Chondrocyte (in vitro differentiated cells): ENCODE results near the gene PAFAH2. TPM values are rescaled to one million over a fixed set of nuclear protein-coding genes. Genes with fewer than 3 reads are reported as not detected.

ENCODE experiments used
- DNase-seq: peaks from one replicate; pipeline ENCODE4 v3.0.0; 2021; ENCODE audit warnings: mixed read lengths, low spot score
- H3K27ac Mint-ChIP-seq: one replicate; pipeline ENCODE4 v1.8.0; 2021; ENCODE audit warnings: mild to moderate bottlenecking, moderate library complexity, mixed read lengths; ENCODE audit not compliant: unreplicated experiment
- H3K27me3 Mint-ChIP-seq: 2 replicates; pipeline ENCODE4 v1.8.0; 2021; ENCODE audit warnings: low read depth, mixed read lengths
- H3K36me3 Mint-ChIP-seq: 2 replicates; pipeline ENCODE4 v1.8.0; 2021; ENCODE audit warnings: low read depth, mixed read lengths
- H3K4me1 Mint-ChIP-seq: 2 replicates; pipeline ENCODE4 v1.8.0; 2021; ENCODE audit warnings: low read depth, mild to moderate bottlenecking, mixed read lengths
- H3K4me3 Mint-ChIP-seq: one replicate; pipeline ENCODE4 v1.8.0; 2021; ENCODE audit warnings: mild to moderate bottlenecking, moderate library complexity, mixed read lengths; ENCODE audit not compliant: unreplicated experiment
- H3K9me3 Mint-ChIP-seq: 2 replicates; pipeline ENCODE4 v1.8.0; 2021; ENCODE audit warnings: low read depth, mixed read lengths
- total RNA-seq: library from RNA; stranded (reverse); gene quantifications from 3 replicates; pipeline ENCODE4 v1.2.1, GENCODE V29; 2021
- TF ChIP-seq, protein P1 (sequence below): fragments of 200-600 bp; sonication (generic); IDR thresholded peaks from 2 replicates; pipeline ENCODE4 v1.5.0; 2021; ENCODE audit warnings: antibody characterized with exemption, mild to moderate bottlenecking, moderate library complexity

PAFAH2 gene
- total RNA-seq, 1 donor from 2014 or later: 10.7 TPM

GRCh38 chr1:26020941-26021646 lies 23.2 kb upstream of the PAFAH2 start:
- peak overlapping the region; percentile 46 for H3K27ac Mint-ChIP-seq
- TF ChIP-seq, protein P1, sequence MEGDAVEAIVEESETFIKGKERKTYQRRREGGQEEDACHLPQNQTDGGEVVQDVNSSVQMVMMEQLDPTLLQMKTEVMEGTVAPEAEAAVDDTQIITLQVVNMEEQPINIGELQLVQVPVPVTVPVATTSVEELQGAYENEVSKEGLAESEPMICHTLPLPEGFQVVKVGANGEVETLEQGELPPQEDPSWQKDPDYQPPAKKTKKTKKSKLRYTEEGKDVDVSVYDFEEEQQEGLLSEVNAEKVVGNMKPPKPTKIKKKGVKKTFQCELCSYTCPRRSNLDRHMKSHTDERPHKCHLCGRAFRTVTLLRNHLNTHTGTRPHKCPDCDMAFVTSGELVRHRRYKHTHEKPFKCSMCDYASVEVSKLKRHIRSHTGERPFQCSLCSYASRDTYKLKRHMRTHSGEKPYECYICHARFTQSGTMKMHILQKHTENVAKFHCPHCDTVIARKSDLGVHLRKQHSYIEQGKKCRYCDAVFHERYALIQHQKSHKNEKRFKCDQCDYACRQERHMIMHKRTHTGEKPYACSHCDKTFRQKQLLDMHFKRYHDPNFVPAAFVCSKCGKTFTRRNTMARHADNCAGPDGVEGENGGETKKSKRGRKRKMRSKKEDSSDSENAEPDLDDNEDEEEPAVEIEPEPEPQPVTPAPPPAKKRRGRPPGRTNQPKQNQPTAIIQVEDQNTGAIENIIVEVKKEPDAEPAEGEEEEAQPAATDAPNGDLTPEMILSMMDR: no peak
- no peaks in the 10 kb centered on the region for H3K36me3 Mint-ChIP-seq
- peak overlapping the region; percentile 84 for H3K4me3 Mint-ChIP-seq
- H3K4me1 Mint-ChIP-seq: peaks cover 76% of the 10 kb centered on the region
- no peak for DNase-seq
- no peaks in the 10 kb centered on the region for H3K9me3 Mint-ChIP-seq
- no peaks in the 10 kb centered on the region for H3K27me3 Mint-ChIP-seq

- Mint-ChIP-seq H3K4me3 (peak overlapping the region; percentile 5), H3K27me3 (no peaks in the 10 kb centered on the region), H3K27ac (peak overlapping the region; percentile 19), H3K36me3 (no peaks in the 10 kb centered on the region), H3K4me1 (peaks cover 76% of the 10 kb centered on the region), H3K9me3 (no peaks in the 10 kb centered on the region)
- TF ChIP-seq, protein P1: no peak
- DNase-seq: no peak
These were observed 22.5 kb upstream of the PAFAH2 start for GRCh38 chr1:26020330-26020768.

DNA sequence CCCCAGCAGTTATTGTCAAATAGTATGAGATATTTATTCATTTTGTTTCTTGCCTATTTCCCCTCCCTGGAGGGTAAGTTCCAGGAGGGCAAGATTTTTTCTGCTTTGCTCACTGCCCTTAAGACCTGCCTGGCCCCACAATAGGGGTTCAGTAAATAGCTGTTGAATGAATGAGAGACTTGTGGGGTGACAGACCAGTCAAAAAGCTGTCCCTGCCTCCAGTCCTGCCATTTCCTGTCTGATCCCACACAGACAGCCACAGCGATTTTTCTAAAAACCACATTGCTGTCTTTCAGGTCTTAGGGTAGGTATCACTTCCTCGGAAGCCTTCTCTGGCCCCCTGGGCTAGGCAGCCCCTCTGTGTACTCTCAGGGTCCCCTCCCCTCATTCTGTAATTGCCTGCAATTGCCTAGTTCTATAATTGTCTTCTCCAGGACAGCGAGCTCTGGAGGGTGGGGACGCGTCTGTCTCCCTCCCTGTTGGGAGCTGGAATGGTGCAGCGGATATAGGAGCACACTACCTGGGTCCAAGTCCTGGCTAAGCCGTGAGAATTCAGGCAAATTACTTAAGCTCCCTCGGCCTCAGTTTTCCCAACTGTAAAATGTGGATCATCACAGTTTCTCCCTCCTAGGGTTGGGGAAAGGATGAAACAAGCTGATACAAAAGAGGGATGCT lies 21.9 kb upstream of the PAFAH2 start:
- H3K27ac Mint-ChIP-seq: peak overlapping the region; percentile 72
- no peaks in the 10 kb centered on the region for H3K27me3 Mint-ChIP-seq
- peaks cover 76% of the 10 kb centered on the region for H3K4me1 Mint-ChIP-seq
- H3K36me3 Mint-ChIP-seq: no peaks in the 10 kb centered on the region
- TF ChIP-seq, protein P1: no peak
- no peak overlapping the region for H3K4me3 Mint-ChIP-seq
- no peaks in the 10 kb centered on the region for H3K9me3 Mint-ChIP-seq
- DNase-seq: no peak

GRCh38 chr1:26017606-26018005 lies 19.7 kb upstream of the PAFAH2 start:
- Mint-ChIP-seq H3K4me1 (peaks cover 55% of the 10 kb centered on the region), H3K4me3 (no peak overlapping the region), H3K9me3 (no peaks in the 10 kb centered on the region), H3K27ac (no peak overlapping the region), H3K36me3 (no peaks in the 10 kb centered on the region), H3K27me3 (no peaks in the 10 kb centered on the region)
- TF ChIP-seq, protein P1: no peak
- DNase-seq: no peak

DNA sequence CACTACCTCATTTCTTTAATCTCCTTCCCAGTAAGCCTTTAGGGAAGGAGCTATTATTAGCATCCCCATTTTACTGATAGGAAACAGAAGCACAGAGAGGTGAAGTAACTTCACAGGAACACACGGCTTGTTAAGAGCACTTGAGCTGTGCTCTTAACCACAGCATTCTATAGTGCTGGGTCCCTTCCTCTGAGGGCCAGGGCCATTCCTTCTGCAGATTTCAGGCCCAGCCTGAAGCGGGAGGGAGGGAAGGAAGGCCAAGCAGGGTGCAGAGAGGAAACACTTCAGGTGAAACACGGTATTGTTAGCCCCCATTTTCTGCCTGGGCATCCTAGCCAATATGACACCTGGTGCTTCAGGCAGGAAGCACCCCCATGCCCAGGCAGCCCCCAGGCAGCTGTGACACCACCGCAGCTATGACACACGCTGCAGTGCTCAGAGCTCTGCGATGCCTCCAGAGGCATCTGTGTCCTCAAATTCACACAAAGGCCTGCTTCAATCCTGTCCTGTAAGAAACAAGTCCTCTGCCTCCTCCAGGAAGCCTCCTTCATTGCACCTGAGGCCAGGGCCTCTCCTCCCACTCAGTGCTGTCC lies 19.2 kb upstream of the PAFAH2 start:
- H3K36me3 Mint-ChIP-seq: no peaks in the 10 kb centered on the region
- no peak overlapping the region for H3K27ac Mint-ChIP-seq
- no peak overlapping the region for H3K4me3 Mint-ChIP-seq
- no peaks in the 10 kb centered on the region for H3K27me3 Mint-ChIP-seq
- TF ChIP-seq, protein P1: no peak
- no peak for DNase-seq
- H3K4me1 Mint-ChIP-seq: peaks cover 53% of the 10 kb centered on the region
- no peaks in the 10 kb centered on the region for H3K9me3 Mint-ChIP-seq
